Dermis microvascular lymphatic vessel endothelial cell (primary cell): ENCODE results near the gene CNOT6L. TPM values are rescaled to one million over a fixed set of nuclear protein-coding genes. Genes with fewer than 3 reads are reported as not detected.
"Not testable (repeated sequence)": the region's sequence is repeated elsewhere in the genome, so short reads cannot be mapped to it uniquely, and the experiment has no call there.

Experiments
- DNase-seq, 2 donors: peaks; one replicate each; pipeline versions ENCODE4 v3.0.0 to v3.0.0-alpha.2; 2010; ENCODE audit warnings: low read depth in 2 of 2
- total RNA-seq: library from RNA; depleted of rRNA; stranded (reverse); fragments of >200 nt; gene quantifications from 2 replicates; pipeline ENCODE4 v1.2.1, GENCODE V29; 2014

CNOT6L gene
- 32.1 and 40.3 TPM in 2 replicates for total RNA-seq

DNA sequence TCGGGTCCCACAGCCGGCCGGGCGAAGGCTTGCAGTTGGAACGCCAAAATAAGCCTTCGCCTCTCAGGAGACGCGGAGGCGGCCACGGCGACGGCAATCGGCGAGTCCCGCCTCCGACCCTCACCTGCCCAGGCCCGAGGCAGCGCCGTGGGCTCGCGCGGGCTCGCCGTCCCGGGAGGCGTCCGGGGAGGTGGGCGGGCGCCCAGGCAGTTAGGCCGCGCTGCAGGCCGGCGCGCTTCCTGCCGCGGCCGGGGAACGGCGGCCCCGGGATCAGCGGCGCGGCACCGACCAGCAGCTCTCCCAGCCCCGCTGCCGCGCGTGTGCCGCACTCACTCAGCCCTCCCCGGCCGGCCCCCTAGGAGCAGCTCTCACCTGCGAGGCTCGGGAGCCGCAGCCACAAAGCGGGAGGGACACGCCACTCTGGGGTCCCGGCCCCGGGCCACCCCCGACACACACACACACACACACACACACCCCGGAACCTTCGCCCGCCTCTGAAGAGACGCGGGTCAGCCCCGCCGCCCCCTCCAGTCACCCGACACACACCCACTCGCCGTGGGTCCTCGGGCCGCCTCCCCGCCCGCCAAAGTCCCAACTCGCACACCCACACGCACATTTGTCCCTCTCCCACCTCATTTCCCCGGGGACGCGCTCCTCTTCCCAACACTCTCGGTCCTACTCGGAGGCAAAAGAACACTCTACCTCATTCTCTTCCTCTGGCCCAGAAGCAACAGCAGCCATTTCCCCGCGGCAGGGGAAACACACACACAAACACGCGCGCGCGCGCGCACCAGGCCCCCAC lies at the start of gene CNOT6L:
TSS of gene CNOT6L (minus strand) at position 767 of the 802 bp plus-strand sequence. CDS start at position 707, 60 bp downstream.
- DNase-seq = peak in 1 of 2 donors; percentile 82

DNA sequence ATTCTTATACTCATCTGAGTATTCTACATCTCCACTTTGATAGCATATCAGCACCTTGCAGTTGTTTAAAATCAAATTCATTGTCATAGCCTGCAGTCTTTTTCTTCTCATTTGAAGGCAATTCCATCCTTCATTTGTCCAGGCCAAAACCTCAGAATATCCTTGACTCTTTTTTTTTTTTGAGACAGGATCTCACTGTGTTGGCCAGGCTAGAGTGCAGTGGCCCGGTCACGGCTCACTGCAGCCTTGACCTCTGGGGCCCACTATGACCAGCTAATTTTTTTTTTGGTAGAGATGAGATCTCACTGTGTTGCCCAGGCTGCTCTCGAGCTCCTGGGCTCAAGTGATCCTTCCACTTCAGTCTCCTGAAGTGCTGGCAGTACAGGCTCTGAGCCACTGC lies 46.1 kb upstream of the CNOT6L start:
- no peak for DNase-seq

- not testable (repeated sequence) for DNase-seq
Measured at GRCh38 chr4:77863341-77863740, 44.2 kb upstream of the CNOT6L start.

- DNase-seq = peak; percentile 93 to 97
Measured at GRCh38 chr4:77862478-77863216, 43.5 kb upstream of the CNOT6L start, which contains the start of gene MRPL1. MRPL1 (plus strand) TSS chr4:77862830; CDS start chr4:77862849, 19 bp downstream.

DNA sequence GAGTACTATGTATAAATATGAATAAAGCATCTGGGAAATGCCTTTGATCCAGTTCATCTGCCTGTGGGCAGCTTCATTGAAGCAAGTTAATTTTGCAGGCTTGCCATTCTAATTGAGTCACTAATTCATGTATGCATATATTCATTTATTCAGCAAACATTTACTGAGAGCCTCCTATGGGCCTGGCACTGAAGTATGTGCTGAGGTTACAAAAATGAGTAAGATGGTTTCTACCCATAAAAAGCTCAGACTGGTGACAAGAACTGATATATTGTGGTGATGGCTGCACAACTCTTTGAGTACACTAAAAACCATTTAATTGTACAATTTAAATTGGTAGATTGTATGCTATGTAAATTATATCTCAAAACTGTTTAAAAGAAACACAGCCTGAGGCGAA lies 42.3 kb upstream of the CNOT6L start:
- peak in 1 of 2 donors; percentile 19 for DNase-seq

DNA sequence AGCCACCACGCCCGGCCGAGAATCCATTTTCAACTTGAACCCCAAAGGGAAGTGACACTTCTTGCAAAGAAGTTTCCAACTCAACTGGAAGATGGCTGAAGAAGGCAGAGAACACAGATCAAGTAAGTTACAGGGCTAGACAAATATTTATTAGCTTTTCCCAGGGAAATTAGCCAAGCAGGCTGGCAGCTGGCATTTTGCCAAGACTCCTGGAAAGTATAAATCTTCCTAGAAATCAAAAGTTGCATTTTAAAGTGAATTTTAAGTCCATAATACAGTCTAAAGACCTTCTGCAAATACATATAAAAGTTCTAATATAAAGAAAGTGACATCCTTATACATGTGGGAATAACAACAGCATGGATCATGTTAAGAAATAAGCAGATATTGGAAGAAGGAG lies 40.1 kb upstream of the CNOT6L start:
- DNase-seq = peak in 1 of 2 donors; percentile 17

- no peak for DNase-seq
Measured at GRCh38 chr4:77856152-77856551, 37.0 kb upstream of the CNOT6L start.

DNA sequence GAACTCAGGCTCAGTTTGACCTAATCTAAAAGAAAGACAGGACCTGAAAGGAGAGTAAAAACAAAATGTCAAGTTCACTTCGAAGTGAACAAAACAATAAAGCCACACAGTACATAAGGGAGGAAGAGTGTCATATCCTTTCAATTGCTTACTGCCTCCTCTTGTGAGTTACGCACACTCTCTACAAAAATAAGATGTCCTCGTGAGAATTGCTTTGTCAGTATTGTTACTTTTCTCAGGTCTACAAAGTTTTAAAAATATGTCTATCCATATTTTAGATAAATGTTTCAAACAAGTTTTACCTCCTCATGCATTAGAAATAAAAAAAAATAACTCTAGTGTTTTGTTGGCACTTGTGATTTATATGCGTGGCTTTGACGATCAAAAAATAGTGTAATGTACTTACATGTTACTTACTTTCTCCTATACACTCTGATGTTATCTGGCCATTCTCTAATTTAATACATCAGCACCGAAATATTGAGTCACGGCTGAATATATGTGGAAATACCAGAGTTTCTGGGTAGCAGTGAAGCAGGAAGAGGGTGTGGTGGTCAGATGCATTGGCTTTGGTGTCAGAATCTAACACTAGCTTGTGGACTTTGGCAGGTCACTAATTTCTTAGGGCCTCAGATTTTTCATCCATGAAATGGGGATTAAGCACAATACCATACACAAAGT lies 35.4 kb upstream of the CNOT6L start:
- peak; percentile 44 to 86 for DNase-seq

DNA sequence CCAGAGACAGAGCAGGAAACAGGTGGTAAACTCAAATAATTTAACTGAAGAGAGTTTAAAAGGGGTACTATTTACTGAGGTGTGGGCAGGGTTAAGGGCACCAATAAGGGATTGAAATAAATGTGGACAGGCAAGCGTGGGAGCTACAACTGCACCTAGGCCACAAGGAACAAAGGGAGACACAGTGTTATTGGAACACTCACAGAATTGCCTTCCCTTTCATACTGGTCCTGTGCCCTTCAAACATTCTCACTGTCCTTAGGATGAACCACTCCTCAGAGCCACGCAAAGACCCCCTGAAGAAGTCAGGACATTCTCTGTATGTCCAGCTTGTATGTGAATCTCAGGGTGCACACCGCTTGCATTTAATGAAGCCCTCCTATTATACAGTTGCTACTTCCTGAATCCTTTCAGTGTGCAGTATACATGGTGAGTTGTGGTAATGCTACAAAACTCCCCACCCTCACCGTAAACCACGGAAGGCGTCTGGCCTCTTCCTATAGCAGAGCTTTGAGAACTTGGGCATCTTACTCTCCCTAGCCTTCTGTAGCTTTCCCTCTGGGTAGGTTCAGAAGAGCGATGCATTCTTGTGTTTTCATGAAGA lies 33.8 kb upstream of the CNOT6L start:
- DNase-seq = no peak

- DNase-seq = peak in 1 of 2 donors; percentile 46
Measured at GRCh38 chr4:77849278-77849965, 30.3 kb upstream of the CNOT6L start.

- no peak for DNase-seq
Measured at GRCh38 chr4:77848508-77848907, 29.3 kb upstream of the CNOT6L start.

GRCh38 chr4:77845929-77846328 lies 26.8 kb upstream of the CNOT6L start:
- no peak for DNase-seq

DNA sequence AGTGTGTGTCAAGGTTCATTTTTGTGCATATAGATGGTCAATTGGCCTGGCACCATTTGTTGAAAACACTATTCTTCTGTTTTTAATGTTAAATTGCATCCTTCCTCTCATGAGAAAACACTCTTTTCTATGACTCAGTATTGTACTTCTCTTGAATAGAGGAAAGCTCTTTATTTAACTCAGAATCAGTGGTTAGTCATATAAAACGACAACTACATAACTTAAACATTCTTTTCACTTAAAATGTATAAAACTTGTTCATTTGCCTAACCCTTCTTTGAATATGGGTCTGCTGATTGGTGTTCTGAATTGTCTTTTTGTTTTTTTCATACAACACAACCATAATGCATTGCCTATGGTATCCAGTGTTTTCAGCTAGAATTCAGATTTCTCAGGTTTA lies 26.2 kb upstream of the CNOT6L start:
- DNase-seq = peak in 1 of 2 donors; percentile 39

GRCh38 chr4:77844363-77844762 lies 25.2 kb upstream of the CNOT6L start:
- no peak for DNase-seq

DNA sequence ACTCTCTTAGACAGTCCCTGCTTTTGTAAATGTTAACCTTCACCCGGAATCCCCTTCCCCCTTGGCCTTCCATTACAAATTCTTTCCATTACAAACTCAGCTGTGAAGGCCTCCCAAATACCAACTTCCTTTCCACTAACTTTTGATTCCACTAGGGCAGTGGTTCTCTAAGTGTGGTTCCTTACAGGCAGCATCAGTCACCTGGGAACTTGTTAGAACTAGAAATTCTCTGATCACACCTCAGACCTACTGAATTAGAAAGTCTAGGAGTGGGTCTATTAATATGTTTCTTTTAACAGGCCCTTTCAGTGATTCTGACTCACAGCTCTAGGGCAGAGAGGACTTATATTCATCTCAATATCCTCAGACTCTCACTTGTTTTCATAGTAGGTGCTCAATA lies 24.5 kb upstream of the CNOT6L start:
- peak in 1 of 2 donors; percentile 40 for DNase-seq

- DNase-seq = no peak
Measured at GRCh38 chr4:77834403-77834802, 15.2 kb upstream of the CNOT6L start.

DNA sequence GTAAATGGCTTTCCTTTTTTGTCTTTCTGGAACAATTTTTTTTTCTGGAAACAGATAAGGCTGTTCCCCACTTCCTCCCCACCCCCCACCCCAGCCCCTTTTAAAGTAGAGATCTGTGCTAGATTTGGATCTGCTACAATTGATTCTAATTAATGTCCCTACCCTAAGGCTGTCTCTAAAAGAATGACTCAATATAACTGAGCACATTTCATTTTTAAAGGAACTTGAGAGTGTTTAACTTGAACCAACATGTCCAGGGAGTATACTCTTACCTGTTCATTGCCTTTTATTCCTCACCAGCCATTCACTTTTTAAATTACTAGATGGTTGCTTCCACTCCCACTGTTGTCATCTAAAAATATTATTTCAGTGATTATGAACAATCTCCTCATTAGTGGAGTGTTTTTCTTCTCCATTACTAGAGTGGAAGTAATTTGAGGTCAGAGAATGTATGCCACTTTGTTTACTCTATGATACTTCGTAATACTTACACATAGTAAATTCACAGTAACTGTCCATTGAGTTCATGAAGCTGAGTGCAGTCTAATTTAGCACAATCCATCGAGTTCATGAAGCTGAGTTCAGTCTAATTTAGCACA lies 14.1 kb upstream of the CNOT6L start:
- DNase-seq = no peak

GRCh38 chr4:77827343-77827742 lies 8.2 kb upstream of the CNOT6L start:
- no peak for DNase-seq

GRCh38 chr4:77826275-77826674 lies 7.1 kb upstream of the CNOT6L start:
- no peak for DNase-seq

GRCh38 chr4:77821775-77822174 lies 2.6 kb upstream of the CNOT6L start:
- peak in 1 of 2 donors; percentile 52 for DNase-seq
